Lower leg skin (tissue), 4 donors: ENCODE results near the gene BRD4. TPM values are rescaled to one million over a fixed set of nuclear protein-coding genes. Genes with fewer than 3 reads are reported as not detected.

Experiments used
- DNase-seq, 2 donors: peaks; one replicate each; pipeline ENCODE4 v3.0.0-alpha.2; 2019; ENCODE audit warnings: low spot score in 2 of 2
- H3K4me3 ChIP-seq: fragments of 200-600 bp; sonication (generic); 2 replicates; pipeline ENCODE4 v1.5.1; 2017; ENCODE audit warnings: mild to moderate bottlenecking, low read depth; ENCODE audit not compliant: poor library complexity, severe bottlenecking
- POLR2A ChIP-seq, 2 donors: fragments of 450-650 bp; IDR thresholded peaks; one replicate each; pipeline ENCODE4 v1.6.1; 2016 to 2017; ENCODE audit warnings: antibody characterized with exemption in 2 of 2, mild to moderate bottlenecking in 1 of 2, moderate library complexity in 1 of 2
- WGBS, 2 donors: methylation state at CpG; one replicate each; pipeline ENCODE4 v1.1.5; 2018; 5-methylcytosine and 5-hydroxymethylcytosine counted together
- intact Hi-C: fragments of 100-400 bp; cut with DNase I; formaldehyde crosslinking; loops from one replicate; pipeline ENCODE4 v1.15.0; 2023; ENCODE audit warnings: low total_unique reads
- total RNA-seq, 4 donors: library from RNA; depleted of rRNA; stranded (reverse); fragments of >200 nt; gene quantifications; one replicate each; pipeline ENCODE4 v1.1.0, GENCODE V29; 2016
- TF ChIP-seq, protein P1 (sequence below), 3 donors: fragments of 450-650 bp; IDR thresholded peaks; one replicate each; pipeline ENCODE4 v1.5.1; 2016; ENCODE audit warnings: antibody characterized with exemption in 3 of 3, mild to moderate bottlenecking in 3 of 3, moderate library complexity in 2 of 3

BRD4 gene
- total RNA-seq, 4 donors from 2014 or later, result 34.8 to 78.6 (median 49.2) TPM

DNA sequence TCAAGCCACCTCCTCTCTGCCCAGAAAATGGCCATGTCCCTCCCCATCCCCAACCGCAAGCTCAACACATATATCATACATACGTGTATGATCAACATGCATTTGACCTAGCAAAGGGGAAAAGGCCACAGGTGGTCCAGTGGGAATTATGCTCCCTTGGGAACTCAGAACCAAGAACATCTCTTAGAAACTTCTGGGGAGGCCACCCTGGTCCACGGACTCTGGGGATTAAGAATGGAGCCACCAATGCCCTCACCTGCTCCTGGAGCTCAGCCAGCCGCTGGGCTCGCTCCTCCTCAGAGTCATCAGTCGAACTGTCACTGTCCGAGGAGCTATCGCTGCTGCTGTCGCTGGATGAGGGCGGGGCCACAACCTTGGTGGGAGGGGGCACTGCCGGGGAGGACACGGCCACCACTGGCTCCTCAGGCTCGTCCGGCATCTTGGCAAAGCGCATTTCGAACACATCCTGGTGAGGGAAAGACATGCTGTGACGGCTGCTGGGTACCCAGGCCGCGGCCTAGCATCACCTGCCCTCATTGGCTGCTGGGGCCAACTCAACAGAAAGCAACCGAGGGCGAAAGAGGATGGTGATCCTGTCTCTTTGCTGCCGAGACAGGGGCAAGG, 75.5 kb downstream of the BRD4 start:
- no peak for DNase-seq
- TF ChIP-seq, protein P1, sequence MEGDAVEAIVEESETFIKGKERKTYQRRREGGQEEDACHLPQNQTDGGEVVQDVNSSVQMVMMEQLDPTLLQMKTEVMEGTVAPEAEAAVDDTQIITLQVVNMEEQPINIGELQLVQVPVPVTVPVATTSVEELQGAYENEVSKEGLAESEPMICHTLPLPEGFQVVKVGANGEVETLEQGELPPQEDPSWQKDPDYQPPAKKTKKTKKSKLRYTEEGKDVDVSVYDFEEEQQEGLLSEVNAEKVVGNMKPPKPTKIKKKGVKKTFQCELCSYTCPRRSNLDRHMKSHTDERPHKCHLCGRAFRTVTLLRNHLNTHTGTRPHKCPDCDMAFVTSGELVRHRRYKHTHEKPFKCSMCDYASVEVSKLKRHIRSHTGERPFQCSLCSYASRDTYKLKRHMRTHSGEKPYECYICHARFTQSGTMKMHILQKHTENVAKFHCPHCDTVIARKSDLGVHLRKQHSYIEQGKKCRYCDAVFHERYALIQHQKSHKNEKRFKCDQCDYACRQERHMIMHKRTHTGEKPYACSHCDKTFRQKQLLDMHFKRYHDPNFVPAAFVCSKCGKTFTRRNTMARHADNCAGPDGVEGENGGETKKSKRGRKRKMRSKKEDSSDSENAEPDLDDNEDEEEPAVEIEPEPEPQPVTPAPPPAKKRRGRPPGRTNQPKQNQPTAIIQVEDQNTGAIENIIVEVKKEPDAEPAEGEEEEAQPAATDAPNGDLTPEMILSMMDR (IDR thresholded peaks at IDR 0.05), result no peak
- no peak for TF ChIP-seq POLR2A (IDR thresholded peaks at IDR 0.05)
- WGBS, 2 donors, result 90 to 96% methylated on average over 17 to 20 of the region's 22 CpGs
- intact Hi-C loops, result loop anchor here (10.0 kb wide), 1 partner anchor 162 kb away; no protein-coding TSS in a partner anchor
- H3K4me3 ChIP-seq, result no peak overlapping the region

DNA sequence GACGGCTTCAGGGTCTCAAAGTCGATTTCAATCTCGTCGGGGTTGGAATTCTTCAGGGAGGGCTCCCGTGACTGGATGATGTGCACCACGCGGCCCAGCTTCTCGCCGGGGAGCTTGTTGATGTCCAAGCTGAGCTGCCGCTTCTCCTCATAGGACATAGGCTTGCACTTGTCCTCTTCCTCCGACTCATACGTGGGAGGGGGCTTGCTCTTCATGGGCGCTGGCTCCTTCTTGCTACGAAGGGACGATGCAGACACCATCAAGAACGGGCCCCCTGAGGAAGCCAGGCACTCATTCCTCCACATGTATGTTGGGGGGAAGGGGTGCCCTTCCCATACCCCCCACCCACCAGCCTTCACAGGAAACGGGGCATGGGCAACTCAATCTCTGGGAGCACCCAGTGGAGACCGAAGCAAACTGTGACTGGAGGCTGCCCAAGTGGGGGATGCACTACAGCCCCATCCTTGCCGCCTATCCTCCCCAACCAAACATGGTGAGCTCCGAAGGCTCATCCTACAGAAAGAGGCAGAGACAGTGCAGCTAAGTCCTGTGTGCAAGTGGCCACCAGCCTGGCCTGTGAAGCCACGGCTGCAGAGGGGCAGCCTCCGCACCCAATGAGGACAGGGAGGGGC, 76.9 kb downstream of the BRD4 start:
- no peak overlapping the region for H3K4me3 ChIP-seq
- intact Hi-C loops, result loop anchor here (10.0 kb wide), 1 partner anchor 161 kb away; no protein-coding TSS in a partner anchor
- TF ChIP-seq POLR2A (IDR thresholded peaks at IDR 0.05), result no peak
- TF ChIP-seq, protein P1 (IDR thresholded peaks at IDR 0.05), result no peak
- 88 to 89% methylated on average over 21 to 22 of the region's 22 CpGs for WGBS, 2 donors
- no peak for DNase-seq

DNA sequence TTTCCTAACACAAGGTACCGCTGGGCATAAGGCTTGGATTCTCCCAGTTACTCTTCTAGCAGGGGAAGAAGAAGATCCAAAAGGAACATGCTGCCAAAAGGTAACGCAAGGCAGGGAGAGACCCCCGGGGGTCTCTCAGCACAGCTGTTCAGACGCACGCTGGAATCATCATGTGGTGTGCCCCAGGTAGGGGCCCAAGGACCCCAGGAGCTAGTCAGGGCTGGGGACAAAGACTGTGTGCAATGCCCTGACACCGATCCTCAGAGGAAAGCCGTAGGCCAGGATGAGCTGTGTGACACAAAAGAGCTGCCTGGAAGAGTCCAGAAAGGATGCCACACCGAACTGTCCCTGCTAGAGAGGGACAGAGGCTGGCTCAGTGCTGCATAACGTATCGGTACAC, 77.8 kb downstream of the BRD4 start:
- no peak overlapping the region for H3K4me3 ChIP-seq
- 92 to 100% methylated on average over 10 of the region's 10 CpGs for WGBS, 2 donors
- DNase-seq, result no peak
- intact Hi-C loops, result loop anchor here (10.0 kb wide), 1 partner anchor 160 kb away; no protein-coding TSS in a partner anchor
- no peak for TF ChIP-seq POLR2A (IDR thresholded peaks at IDR 0.05)
- TF ChIP-seq, protein P1 (IDR thresholded peaks at IDR 0.05), result no peak

DNA sequence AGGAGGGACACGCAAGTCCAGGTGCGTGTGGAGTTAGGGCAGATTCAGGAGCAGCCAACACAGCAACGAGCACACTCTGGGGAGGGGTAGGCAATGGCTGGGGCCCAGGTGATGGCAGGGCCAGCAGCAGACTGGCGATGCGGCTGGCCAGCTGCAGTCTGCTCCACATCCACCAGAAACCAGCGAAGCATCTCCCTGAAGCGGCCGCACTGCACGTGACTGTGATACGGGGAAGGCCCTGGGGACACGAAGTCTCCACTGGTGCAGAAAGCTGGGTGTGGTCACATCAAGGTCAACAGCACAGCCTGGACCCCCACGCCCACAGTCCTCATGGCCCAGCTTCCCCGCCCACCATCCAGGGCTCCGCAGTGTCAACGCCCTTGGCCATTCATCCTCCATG, 78.8 kb downstream of the BRD4 start:
- no peak for TF ChIP-seq POLR2A (IDR thresholded peaks at IDR 0.05)
- TF ChIP-seq, protein P1 (IDR thresholded peaks at IDR 0.05), result no peak
- H3K4me3 ChIP-seq, result no peak overlapping the region
- 74 to 86% methylated on average over 15 of the region's 15 CpGs for WGBS, 2 donors
- DNase-seq, result no peak
- intact Hi-C loops, result loop anchor here (10.0 kb wide), 1 partner anchor 159 kb away; no protein-coding TSS in a partner anchor

DNA sequence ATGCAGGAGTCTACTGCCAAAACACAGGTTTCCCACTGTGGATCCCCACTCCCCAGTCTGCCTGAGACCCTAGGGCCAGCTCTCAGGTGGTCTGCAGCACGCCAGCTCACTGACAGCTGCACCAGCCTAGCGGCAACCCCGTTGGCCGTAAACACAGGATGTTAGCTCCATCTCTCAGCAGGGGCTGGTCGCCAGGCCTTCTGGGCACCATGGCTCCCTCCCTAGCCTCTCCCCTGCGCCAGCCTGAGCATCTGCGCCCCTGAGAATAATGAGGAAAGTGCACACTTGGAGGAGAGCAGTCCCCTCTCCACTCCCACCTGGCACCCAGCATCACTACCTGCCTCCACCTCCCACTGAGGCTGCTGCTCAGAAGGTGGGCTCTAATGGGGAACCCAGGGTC, 79.3 kb downstream of the BRD4 start:
- DNase-seq, result no peak
- 62 to 73% methylated on average over 7 of the region's 7 CpGs for WGBS, 2 donors
- H3K4me3 ChIP-seq, result no peak overlapping the region
- no peak for TF ChIP-seq POLR2A (IDR thresholded peaks at IDR 0.05)
- TF ChIP-seq, protein P1 (IDR thresholded peaks at IDR 0.05), result no peak
- intact Hi-C loops, result loop anchor here (10.0 kb wide), 1 partner anchor 158 kb away; no protein-coding TSS in a partner anchor
